Measurements from ENCODE around the gene NQO2. TPM values are rescaled to one million over a fixed set of nuclear protein-coding genes. Genes with fewer than 3 reads are reported as not detected.
"Not testable (repeated sequence)": the region's sequence is repeated elsewhere in the genome, so short reads cannot be mapped to it uniquely, and the experiment has no call there.

Gene NQO2
- total RNA-seq, 1 donor from 2014 or later = 21.5 TPM

- H3K4me1 Mint-ChIP-seq = peaks cover 20% of the 10 kb centered on the region
- H3K27me3 Mint-ChIP-seq (ENCODE audit: low read depth) = no peaks in the 10 kb centered on the region
- H3K36me3 Mint-ChIP-seq (ENCODE audit: low read depth) = peaks cover 53% of the 10 kb centered on the region
- H3K4me3 Mint-ChIP-seq = peak overlapping the region; percentile 2
- H3K27ac Mint-ChIP-seq (ENCODE audit: unreplicated experiment) = no peak overlapping the region
- no peak for TF ChIP-seq CTCF (conservative IDR thresholded peaks at IDR 0.05)
- no peak for DNase-seq (ENCODE audit: low read depth, low spot score)
- peaks cover 20% of the 10 kb centered on the region for H3K9me3 Mint-ChIP-seq
Measured at GRCh38 chr6:3007571-3007970, 7.9 kb downstream of the NQO2 start.

- peaks cover 24% of the 10 kb centered on the region for H3K4me1 Mint-ChIP-seq
Measured at GRCh38 chr6:3008712-3009265, 9.1 kb downstream of the NQO2 start.

GRCh38 chr6:3009930-3010329, 10.2 kb downstream of the NQO2 start:
- H3K4me3 Mint-ChIP-seq = no peak overlapping the region
- H3K9me3 Mint-ChIP-seq = peaks cover 23% of the 10 kb centered on the region
- peaks cover 66% of the 10 kb centered on the region for H3K36me3 Mint-ChIP-seq (ENCODE audit: low read depth)
- TF ChIP-seq CTCF (conservative IDR thresholded peaks at IDR 0.05) = no peak
- peaks cover 24% of the 10 kb centered on the region for H3K4me1 Mint-ChIP-seq
- H3K27me3 Mint-ChIP-seq (ENCODE audit: low read depth) = no peaks in the 10 kb centered on the region
- no peak for DNase-seq (ENCODE audit: low read depth, low spot score)
- no peak overlapping the region for H3K27ac Mint-ChIP-seq (ENCODE audit: unreplicated experiment)

More at GRCh38 chr6:3008712-3009265, 9.1 kb downstream of the NQO2 start:
- H3K4me3 Mint-ChIP-seq = peak overlapping the region; percentile 30
- H3K27ac Mint-ChIP-seq (ENCODE audit: unreplicated experiment) = peak overlapping the region; percentile 65
- H3K27me3 Mint-ChIP-seq (ENCODE audit: low read depth); DNase-seq (ENCODE audit: low read depth, low spot score): not testable (repeated sequence)
- H3K9me3 Mint-ChIP-seq = peaks cover 23% of the 10 kb centered on the region
- H3K36me3 Mint-ChIP-seq (ENCODE audit: low read depth) = peaks cover 60% of the 10 kb centered on the region

- DNase-seq (ENCODE audit: low read depth, low spot score) = no peak
- no peaks in the 10 kb centered on the region for H3K27me3 Mint-ChIP-seq (ENCODE audit: low read depth)
- peaks cover 24% of the 10 kb centered on the region for H3K4me1 Mint-ChIP-seq
- no peak overlapping the region for H3K27ac Mint-ChIP-seq (ENCODE audit: unreplicated experiment)
- no peak overlapping the region for H3K4me3 Mint-ChIP-seq
- H3K9me3 Mint-ChIP-seq = peaks cover 23% of the 10 kb centered on the region
- peaks cover 62% of the 10 kb centered on the region for H3K36me3 Mint-ChIP-seq (ENCODE audit: low read depth)
- TF ChIP-seq CTCF (conservative IDR thresholded peaks at IDR 0.05) = no peak
Measured at GRCh38 chr6:3011158-3011557, 11.5 kb downstream of the NQO2 start.

GRCh38 chr6:3011592-3011991, 11.9 kb downstream of the NQO2 start:
- peaks cover 24% of the 10 kb centered on the region for H3K4me1 Mint-ChIP-seq
- no peak for TF ChIP-seq CTCF (conservative IDR thresholded peaks at IDR 0.05)
- peaks cover 63% of the 10 kb centered on the region for H3K36me3 Mint-ChIP-seq (ENCODE audit: low read depth)
- H3K4me3 Mint-ChIP-seq = no peak overlapping the region
- no peak overlapping the region for H3K27ac Mint-ChIP-seq (ENCODE audit: unreplicated experiment)
- H3K9me3 Mint-ChIP-seq = peaks cover 23% of the 10 kb centered on the region
- H3K27me3 Mint-ChIP-seq (ENCODE audit: low read depth) = no peaks in the 10 kb centered on the region
- DNase-seq (ENCODE audit: low read depth, low spot score) = no peak

GRCh38 chr6:3013486-3013885, 13.8 kb downstream of the NQO2 start:
- Mint-ChIP-seq H3K36me3 (ENCODE audit: low read depth) (peaks cover 59% of the 10 kb centered on the region), H3K9me3 (peaks cover 23% of the 10 kb centered on the region), H3K27me3 (ENCODE audit: low read depth) (no peaks in the 10 kb centered on the region), H3K4me1 (peaks cover 23% of the 10 kb centered on the region), H3K4me3 (no peak overlapping the region), H3K27ac (ENCODE audit: unreplicated experiment) (peak overlapping the region; percentile 44)
- no peak for TF ChIP-seq CTCF (conservative IDR thresholded peaks at IDR 0.05)
- DNase-seq (ENCODE audit: low read depth, low spot score) = no peak

Measured in neural crest cell (in vitro differentiated cells).